HG02885 (cell line): ENCODE results near the gene PC.

Experiments
- ATAC-seq: cut with Tn5 transposase; IDR thresholded peaks from one replicate; pipeline ENCODE4 v1.9.1; 2021; ENCODE audit warnings: mild to moderate bottlenecking; ENCODE audit not compliant: unreplicated experiment, poor library complexity

Gene PC

DNA sequence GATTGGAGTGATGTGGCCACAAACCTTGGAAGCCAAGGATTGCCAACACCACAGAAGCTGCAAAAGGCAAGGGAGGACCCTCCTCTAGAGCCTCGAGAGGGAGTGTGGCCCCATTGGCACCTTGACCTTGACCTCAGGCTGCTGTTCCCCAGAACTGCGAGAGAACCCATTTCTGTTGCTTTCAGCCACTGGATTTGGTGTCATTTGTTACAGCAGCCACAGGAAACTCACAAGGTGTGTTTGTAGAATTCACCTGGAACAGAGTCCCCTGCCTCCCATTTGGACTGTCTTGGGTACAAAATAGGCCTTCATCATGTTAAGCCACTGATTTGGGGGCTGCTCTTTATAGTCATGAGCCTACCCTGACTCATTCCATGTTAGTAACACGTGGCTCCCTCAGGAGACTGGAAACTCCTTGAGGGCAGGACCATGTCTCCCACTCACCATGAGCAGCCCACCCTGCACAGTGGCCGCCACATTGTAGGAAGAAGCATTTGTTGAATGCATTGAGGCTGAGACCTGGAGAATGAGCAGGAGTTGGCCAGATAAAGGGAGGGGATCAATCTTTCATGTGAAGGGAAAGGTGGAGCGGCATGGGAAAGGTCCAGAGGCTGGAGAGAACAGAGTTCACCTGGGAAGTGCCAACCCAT is 25.2 kb upstream of the PC start:
- ATAC-seq: no peak

- ATAC-seq: no peak
Measured at GRCh38 chr11:66981976-66982578, 23.9 kb upstream of the PC start.

DNA sequence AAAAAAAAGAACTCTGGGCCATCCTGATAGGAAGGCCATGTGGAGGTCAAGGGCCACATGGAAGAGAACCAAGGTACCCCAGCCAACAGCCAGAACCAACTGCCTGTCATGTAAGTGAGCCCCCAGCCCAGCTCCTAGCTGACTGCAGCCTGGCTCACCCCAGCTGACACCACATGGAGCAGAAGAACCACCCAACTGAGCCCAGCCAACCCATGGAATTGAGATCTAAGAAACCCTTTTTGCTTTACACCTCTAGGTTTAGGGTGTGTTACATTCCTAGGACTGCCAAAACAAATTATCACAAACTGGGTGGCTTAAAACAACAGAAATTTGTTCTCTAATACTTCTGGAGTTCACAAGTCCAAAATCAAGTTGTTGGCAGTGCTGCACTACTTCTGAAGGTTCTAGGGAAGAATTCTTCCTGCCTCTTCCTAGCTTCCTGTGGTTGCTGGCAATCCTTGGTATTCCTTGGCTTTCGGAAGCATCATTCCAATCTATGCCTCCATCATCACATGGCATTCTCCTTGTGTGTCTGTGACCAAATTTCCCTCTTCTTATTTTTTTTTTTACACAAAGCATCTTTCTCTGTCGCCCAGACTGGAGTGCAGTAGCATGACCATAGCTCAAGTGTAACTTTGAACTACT is 21.3 kb upstream of the PC start:
- no peak for ATAC-seq

GRCh38 chr11:66978717-66979116 is 20.5 kb upstream of the PC start:
- no peak for ATAC-seq

- no peak for ATAC-seq
Measured at GRCh38 chr11:66978229-66978628, 20.0 kb upstream of the PC start.

DNA sequence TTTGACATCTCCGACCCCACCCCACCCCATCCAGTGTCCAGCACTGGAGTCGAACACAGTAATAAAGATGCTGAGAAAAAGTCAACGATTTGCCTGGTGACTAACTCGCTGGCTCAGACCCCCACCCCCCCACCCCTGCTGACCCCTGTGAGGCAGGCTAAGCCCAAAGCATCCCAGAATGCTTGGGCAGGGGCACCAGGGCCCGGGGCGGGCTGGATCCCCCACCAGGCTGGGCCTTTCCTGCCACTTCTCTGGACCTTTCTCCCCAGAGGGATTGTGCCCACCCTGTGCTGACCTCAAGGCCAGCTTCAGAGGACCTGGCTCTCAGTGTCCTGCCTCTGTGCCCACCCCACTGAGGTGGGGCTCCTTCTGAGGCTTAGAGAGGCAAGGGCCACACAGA is 18.7 kb upstream of the PC start:
- ATAC-seq: no peak

DNA sequence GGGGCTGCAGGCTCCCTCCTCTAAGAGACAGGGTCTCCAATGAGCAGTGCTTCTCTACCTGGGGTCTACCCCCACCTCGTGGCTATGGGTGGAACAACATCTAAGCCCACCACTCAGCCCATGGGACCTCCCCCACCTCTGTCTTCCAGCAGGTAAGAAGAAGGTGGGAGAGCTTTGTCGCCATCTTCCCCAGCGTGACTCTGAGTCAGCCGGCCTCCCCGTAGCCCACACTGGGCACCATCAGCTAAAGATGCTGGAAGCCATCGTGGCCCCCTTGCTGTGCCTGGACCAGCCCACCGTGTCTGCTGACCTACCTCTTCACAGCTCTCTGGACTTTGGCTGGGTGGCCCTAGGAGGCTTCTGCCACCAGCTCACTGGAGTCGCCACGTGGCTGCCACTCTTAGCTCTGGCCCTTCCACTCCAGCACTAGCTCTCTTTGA is 17.9 kb upstream of the PC start:
- no peak for ATAC-seq

DNA sequence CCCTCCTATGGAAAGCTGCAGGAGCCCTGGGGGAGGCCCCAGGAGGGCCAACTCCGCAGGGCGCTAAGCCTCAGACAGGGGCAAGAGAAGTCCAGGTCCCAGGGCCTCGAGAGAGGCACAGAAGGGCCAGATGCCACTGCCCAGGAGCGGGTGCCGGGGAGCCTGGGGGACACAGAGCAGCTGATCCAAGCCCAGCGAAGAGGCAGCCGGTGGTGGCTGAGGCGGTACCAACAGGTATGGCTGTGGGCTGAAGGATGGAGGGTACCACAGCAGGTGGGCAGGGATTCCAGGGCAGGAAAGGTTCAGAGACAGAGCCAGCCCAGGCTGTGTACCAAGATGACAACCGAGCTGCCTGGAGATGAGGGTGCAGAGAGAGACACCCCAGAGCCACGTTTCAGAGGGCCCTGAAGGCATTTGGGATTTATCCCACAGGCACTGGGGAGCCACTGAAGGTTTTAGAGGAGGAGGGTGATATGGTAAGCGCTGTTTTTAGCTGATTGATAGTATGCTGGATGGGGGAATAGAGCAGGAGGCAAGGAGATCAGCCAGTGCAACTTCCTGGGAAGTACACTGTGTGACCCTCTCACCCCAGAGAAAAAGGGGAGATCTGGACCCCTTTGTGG is 17.3 kb upstream of the PC start:
- ATAC-seq: no peak

- no peak for ATAC-seq
Measured at GRCh38 chr11:66974724-66975404, 16.7 kb upstream of the PC start, which contains the start of gene C11orf86. Gene C11orf86, plus strand, starts transcription at chr11:66975304. Its CDS starts 59 bp downstream, at chr11:66975363.

GRCh38 chr11:66973956-66974580 is 15.9 kb upstream of the PC start:
- no peak for ATAC-seq

DNA sequence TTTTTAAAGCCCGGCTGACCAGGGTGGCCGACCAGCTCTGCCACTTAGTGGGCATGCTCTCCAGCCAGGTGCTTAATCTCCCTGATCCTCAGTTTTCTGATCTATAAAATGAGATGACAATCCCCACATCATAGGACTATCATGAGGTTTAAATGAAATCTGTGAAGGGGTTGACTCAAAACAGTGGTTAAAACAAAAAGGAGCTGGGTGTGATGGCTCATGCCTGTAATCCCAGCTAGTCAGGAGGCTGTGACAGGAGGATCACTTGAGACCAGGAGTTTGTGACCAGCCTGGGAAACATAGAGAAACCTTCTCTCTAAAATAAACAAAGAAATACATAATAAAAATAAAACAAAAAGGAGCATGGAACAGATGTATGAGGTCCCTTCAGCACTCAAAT is 13.3 kb upstream of the PC start:
- ATAC-seq: no peak

GRCh38 chr11:66970807-66971442 is 12.7 kb upstream of the PC start:
- ATAC-seq: no peak

GRCh38 chr11:66970371-66970806 is 12.2 kb upstream of the PC start:
- no peak for ATAC-seq

GRCh38 chr11:66969584-66970225 is 11.5 kb upstream of the PC start:
- no peak for ATAC-seq

DNA sequence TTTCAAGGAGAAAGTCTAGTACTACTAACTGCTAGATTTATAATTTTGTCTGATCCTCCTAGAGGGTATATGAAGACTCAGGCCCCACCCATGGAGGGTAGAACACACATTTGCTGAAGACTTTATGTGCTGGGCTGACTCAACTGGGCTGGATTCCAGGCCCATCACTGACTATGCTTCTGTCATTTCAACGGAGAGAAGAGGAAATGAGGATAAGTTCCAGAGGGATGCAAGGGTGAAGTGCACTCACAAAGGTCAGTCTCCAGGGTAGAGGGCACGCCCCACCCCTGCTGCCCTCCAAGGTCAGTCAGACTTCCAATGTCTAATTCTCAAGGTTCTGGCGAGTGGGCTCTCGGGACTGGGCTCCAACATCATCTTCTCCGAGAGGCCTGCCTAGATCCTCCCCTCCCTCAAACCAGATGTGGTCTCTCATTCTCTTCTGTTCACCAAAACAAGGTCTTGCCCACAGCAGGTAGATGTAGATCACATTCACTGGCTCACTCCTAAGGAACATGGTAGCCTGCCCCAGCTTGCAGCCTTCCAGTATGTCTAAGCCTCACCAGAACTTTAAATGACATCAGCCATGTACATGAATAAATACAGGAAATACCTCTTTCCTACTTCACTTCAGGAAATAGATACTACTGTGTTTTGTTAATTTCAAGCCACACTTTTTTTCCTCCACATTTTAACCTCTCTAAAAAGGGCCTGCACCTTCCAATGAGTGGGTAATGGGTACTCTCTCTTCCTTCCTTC is 9.7 kb upstream of the PC start:
- ATAC-seq: no peak

DNA sequence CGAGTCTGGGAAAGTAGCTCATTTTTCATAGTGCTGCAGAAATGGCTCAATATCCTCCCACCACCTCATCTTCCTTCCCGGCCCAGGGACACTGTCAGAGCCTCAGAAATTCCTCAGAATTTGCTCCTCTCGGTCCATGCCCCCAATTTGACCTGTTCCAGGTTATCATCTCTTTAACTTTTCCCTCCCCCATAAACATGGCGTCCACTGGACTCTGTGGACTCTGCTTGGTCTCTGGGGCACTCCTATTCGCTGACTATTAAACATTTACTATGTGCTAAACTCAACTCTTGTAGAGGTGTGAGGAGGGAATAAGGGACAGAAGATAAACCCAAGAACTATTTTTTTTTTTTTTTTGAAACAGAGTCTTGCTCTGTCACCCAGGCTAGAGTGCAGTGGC is 8.2 kb upstream of the PC start:
- no peak for ATAC-seq

GRCh38 chr11:66964495-66964894 is 6.3 kb upstream of the PC start:
- no peak for ATAC-seq

GRCh38 chr11:66962801-66963200 is 4.6 kb upstream of the PC start:
- no peak for ATAC-seq

DNA sequence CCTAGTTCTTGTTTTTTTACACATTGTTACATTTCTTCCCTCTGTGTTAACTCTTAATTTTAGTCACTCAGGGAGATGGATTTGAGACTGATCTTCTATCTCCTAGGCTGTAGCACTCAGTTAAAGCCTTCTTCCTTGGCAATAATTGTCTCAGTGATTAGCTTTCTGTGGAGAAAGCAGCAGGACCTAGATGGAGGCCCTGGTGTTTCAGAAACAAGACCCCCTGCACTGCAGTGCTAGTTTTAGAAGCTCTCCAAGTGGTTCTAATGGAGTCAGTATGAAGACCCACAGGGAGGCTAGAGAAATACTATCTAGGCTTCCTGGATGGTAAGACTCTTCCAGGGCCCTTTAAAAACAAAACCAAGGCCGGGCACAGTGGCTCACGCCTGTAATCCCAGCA is 4.1 kb upstream of the PC start:
- ATAC-seq: no peak
